ENCODE measurements around the gene KARS1. TPM values are rescaled to one million over a fixed set of nuclear protein-coding genes. Genes with fewer than 3 reads are reported as not detected.

Gene KARS1
- total and polyA plus RNA-seq, 2 experiments from 2014 or later: 106 to 132 TPM

DNA sequence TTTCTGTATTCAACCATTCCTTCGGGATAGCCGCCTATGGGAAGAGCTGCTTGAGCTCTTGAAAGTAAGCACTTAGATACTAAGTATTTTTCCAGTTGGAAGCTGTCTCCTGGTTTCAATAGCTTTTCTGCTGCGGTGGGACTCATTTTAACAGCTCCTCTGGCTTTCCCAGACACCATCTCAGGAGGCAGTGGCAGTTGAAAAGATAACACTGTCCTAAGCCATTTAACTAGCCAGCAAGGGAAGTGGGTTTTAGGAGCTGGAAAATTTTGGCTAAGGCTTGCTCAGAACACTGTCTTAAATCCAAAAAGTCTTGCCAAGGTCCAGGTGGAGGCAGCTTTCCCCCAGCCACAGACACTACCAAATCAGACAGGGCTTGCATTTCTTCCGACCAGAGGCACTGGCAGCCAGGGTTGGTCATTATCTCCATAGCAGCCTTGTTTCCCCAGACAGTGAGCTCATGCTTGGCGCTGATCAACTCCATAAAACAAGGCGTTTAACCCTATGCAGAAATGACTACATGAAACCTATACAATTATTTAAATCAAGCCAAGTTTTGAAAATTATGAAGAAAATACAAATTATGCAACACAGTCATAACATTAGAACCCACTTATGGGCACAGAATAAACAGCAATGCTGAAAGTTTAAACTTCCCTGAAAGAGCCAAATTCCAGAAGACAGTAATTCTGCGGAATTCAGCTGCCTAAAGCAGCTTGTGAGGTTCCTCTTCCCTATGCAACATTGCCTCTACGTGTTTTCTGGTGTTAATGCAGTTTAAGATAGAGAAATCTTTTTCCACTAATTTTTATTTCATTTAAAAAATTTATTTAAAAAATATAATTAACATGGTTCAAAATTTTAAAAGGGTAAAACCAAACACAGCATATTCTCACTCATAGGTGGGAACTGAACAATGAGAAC, 56.3 kb downstream of the KARS1 start:
- peak overlapping the region; percentile 85 for H3K27ac ChIP-seq
- H3K36me3 ChIP-seq: no peaks in the 10 kb centered on the region
- peak; percentile 72 to 84 for DNase-seq (ENCODE audit: low read depth in 1 of 2, low spot score in 1 of 2)
- TF ChIP-seq, protein P1, sequence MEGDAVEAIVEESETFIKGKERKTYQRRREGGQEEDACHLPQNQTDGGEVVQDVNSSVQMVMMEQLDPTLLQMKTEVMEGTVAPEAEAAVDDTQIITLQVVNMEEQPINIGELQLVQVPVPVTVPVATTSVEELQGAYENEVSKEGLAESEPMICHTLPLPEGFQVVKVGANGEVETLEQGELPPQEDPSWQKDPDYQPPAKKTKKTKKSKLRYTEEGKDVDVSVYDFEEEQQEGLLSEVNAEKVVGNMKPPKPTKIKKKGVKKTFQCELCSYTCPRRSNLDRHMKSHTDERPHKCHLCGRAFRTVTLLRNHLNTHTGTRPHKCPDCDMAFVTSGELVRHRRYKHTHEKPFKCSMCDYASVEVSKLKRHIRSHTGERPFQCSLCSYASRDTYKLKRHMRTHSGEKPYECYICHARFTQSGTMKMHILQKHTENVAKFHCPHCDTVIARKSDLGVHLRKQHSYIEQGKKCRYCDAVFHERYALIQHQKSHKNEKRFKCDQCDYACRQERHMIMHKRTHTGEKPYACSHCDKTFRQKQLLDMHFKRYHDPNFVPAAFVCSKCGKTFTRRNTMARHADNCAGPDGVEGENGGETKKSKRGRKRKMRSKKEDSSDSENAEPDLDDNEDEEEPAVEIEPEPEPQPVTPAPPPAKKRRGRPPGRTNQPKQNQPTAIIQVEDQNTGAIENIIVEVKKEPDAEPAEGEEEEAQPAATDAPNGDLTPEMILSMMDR (IDR thresholded peaks at IDR 0.05; ENCODE audit: low read depth, low read length): peak; percentile 26
- H3K4me1 ChIP-seq (ENCODE audit: low read depth): peaks cover 17% of the 10 kb centered on the region
- H3K4me3 ChIP-seq: no peak overlapping the region
- no peaks in the 10 kb centered on the region for H3K27me3 ChIP-seq
- H3K9me3 ChIP-seq (ENCODE audit: low read depth): no peaks in the 10 kb centered on the region

DNA sequence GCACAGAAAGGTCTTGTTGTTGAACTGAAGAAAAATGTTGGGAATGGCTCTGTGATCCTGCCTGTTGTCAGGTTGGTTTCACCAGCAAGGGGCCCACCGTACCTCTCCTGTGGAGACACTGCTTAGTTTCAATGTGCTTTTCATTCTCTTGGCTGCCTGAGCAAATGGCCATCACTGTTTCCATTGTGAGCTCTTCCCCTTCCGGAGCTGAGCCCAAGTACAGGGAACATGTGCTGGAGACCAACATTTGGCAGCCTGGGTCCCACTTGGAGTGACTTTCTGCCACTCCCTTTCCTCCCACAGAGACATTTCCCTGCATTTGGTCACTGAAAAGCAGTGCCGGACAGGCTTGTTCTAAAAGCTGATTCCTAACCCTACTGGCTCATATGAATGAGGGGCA, 58.2 kb downstream of the KARS1 start:
- H3K27me3 ChIP-seq: no peaks in the 10 kb centered on the region
- no peaks in the 10 kb centered on the region for H3K9me3 ChIP-seq (ENCODE audit: low read depth)
- H3K4me3 ChIP-seq: no peak overlapping the region
- TF ChIP-seq, protein P1 (IDR thresholded peaks at IDR 0.05; ENCODE audit: low read depth, low read length): no peak
- no peak for DNase-seq (ENCODE audit: low read depth in 1 of 2, low spot score in 1 of 2)
- H3K27ac ChIP-seq: no peak overlapping the region
- peaks cover 17% of the 10 kb centered on the region for H3K4me1 ChIP-seq (ENCODE audit: low read depth)
- no peaks in the 10 kb centered on the region for H3K36me3 ChIP-seq

DNA sequence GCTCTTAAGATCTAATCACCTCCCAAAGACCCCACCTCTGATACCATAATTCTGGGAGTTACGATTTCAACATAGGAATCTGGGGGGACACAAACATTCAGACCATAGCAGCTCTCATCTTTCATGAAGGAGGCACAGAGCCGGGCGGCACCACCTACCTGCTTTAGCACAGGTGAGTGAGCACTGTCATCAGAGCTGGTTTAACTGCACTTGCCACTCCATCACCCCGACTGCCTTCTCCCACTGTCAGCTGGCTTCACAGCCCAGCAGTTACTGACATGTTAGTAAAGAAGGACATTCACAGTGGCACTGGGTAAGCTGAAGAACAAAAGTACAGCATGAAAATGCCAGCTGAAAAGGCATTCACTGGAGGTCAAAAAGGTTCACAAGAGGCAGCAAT, 58.7 kb downstream of the KARS1 start:
- TF ChIP-seq, protein P1 (IDR thresholded peaks at IDR 0.05; ENCODE audit: low read depth, low read length): no peak
- Histone ChIP-seq H3K9me3 (ENCODE audit: low read depth) (no peaks in the 10 kb centered on the region), H3K36me3 (no peaks in the 10 kb centered on the region), H3K27ac (no peak overlapping the region), H3K4me1 (ENCODE audit: low read depth) (peaks cover 17% of the 10 kb centered on the region), H3K27me3 (no peaks in the 10 kb centered on the region), H3K4me3 (no peak overlapping the region)
- DNase-seq (ENCODE audit: low read depth in 1 of 2, low spot score in 1 of 2): no peak

DNA sequence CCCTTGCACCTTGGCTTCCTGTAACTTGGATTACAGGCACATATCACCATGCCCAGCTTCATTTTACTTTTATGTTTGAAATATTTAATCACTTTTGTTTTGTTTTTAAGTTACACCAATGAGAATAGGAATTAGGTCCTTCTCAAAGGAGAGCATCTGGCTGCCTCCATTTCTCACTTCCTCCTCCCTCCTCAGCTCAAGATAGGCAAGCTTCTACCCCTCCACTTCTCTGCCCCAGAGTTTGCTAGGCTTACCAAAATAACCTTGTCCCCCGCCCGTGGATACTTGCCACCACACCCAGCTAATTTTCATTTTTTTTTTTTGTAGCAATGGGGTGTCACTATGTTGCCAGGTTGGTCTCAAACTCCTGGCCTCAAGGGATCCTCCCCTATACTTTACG, 63.4 kb downstream of the KARS1 start:
- TF ChIP-seq, protein P1 (IDR thresholded peaks at IDR 0.05; ENCODE audit: low read depth, low read length): no peak
- DNase-seq (ENCODE audit: low read depth in 1 of 2, low spot score in 1 of 2): no peak
- Histone ChIP-seq H3K27ac (no peak overlapping the region), H3K27me3 (no peaks in the 10 kb centered on the region), H3K9me3 (ENCODE audit: low read depth) (no peaks in the 10 kb centered on the region), H3K4me3 (no peak overlapping the region), H3K4me1 (ENCODE audit: low read depth) (no peaks in the 10 kb centered on the region), H3K36me3 (peaks cover 5% of the 10 kb centered on the region)

DNA sequence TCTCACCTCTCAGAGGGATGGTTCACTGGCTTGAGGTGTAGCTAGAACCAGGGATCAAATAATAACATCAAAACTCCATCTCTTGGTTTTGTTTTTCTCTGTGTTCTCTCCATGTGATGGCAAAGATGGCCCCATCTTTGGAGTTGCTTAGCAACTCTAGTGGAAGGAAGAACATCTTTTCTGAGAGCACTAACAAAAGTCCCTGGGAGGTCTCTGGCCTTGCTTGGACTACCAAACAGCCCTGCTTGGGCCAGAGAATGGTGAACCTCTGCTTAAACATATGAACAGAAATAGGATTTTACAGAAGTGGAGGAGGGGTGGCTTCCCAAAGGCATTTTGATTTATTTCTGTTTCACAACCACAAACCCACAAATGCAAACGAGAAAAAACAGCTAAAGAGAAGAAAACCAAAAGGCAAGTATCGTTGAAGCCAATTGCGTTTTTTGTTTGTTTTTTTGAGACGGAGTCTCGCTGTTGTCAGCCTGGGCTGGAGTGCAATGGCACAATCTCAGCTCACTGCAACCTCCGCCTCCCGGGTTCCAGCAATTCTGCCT, 68.1 kb downstream of the KARS1 start:
- no peak for DNase-seq (ENCODE audit: low read depth in 1 of 2, low spot score in 1 of 2)
- no peaks in the 10 kb centered on the region for H3K27me3 ChIP-seq
- TF ChIP-seq, protein P1 (IDR thresholded peaks at IDR 0.05; ENCODE audit: low read depth, low read length): no peak
- no peak overlapping the region for H3K4me3 ChIP-seq
- H3K36me3 ChIP-seq: peaks cover 32% of the 10 kb centered on the region
- no peaks in the 10 kb centered on the region for H3K9me3 ChIP-seq (ENCODE audit: low read depth)
- no peak overlapping the region for H3K27ac ChIP-seq
- H3K4me1 ChIP-seq (ENCODE audit: low read depth): no peaks in the 10 kb centered on the region

All from cardiac muscle cell (in vitro differentiated cells and primary cell).